KMS-11 (cell line): ENCODE results near the gene BRAF.
"Not testable (repeated sequence)": the region's sequence is repeated elsewhere in the genome, so short reads cannot be mapped to it uniquely, and the experiment has no call there.

Experiments
- H2AFZ ChIP-seq: fragments of 200-600 bp; sonication (generic); 2 replicates; pipeline ENCODE4 v1.6.1; 2016; ENCODE audit warnings: antibody characterized with exemption, mixed run types, low read depth
- H3K27ac ChIP-seq: fragments of 200-600 bp; sonication (generic); 2 replicates; pipeline ENCODE4 v1.6.1; 2016; ENCODE audit warnings: mild to moderate bottlenecking, mixed run types
- H3K27me3 ChIP-seq: fragments of 200-600 bp; sonication (generic); 2 replicates; pipeline ENCODE4 v1.6.1; 2017; ENCODE audit warnings: mild to moderate bottlenecking, low read depth, mixed run types, moderate library complexity; ENCODE audit not compliant: insufficient read depth
- H3K36me3 ChIP-seq: fragments of 200-600 bp; sonication (generic); 2 replicates; pipeline ENCODE4 v1.6.1; 2017; ENCODE audit warnings: mild to moderate bottlenecking, mixed run types; ENCODE audit not compliant: insufficient read depth
- H3K4me1 ChIP-seq: fragments of 200-600 bp; sonication (generic); 2 replicates; pipeline ENCODE4 v1.6.1; 2016; ENCODE audit warnings: mild to moderate bottlenecking, low read depth, mixed run types; ENCODE audit not compliant: poor library complexity, severe bottlenecking
- H3K4me2 ChIP-seq: fragments of 200-600 bp; sonication (generic); 2 replicates; pipeline ENCODE4 v1.7.0; 2016; ENCODE audit warnings: mild to moderate bottlenecking, mixed run types
- H3K4me3 ChIP-seq: fragments of 200-600 bp; sonication (generic); IDR thresholded peaks from 2 replicates; pipeline ENCODE4 v1.6.1; 2017; ENCODE audit warnings: low read depth, low read length, mixed read lengths; ENCODE audit not compliant: insufficient read depth
- H3K79me2 ChIP-seq: fragments of 200-600 bp; sonication (generic); 2 replicates; pipeline ENCODE4 v1.6.1; 2016; ENCODE audit warnings: low read depth, mixed run types; ENCODE audit not compliant: insufficient read depth
- H3K9ac ChIP-seq: fragments of 200-600 bp; sonication (generic); 2 replicates; pipeline ENCODE4 v1.6.1; 2016; ENCODE audit warnings: mild to moderate bottlenecking, mixed run types
- H4K20me1 ChIP-seq: fragments of 200-600 bp; sonication (generic); 2 replicates; pipeline ENCODE4 v1.6.1; 2016; ENCODE audit warnings: mild to moderate bottlenecking, mixed run types; ENCODE audit not compliant: insufficient read depth
- CTCF ChIP-seq: fragments of 200-600 bp; sonication (generic); conservative IDR thresholded peaks from 2 replicates; pipeline ENCODE4 v1.6.1; 2017; ENCODE audit warnings: low read depth, mild to moderate bottlenecking, antibody characterized with exemption, low read length, moderate library complexity, mixed read lengths

Gene BRAF

GRCh38 chr7:140914083-140914482, 10.6 kb downstream of the BRAF start:
- H3K79me2 ChIP-seq = peaks cover 93% of the 10 kb centered on the region
- no peak overlapping the region for H3K9ac ChIP-seq
- no peak overlapping the region for H3K27ac ChIP-seq
- H3K4me2 ChIP-seq = no peak overlapping the region
- H3K4me1 ChIP-seq = no peaks in the 10 kb centered on the region
- H3K4me3 ChIP-seq = no peak overlapping the region
- no peak for TF ChIP-seq CTCF
- H3K36me3 ChIP-seq = no peaks in the 10 kb centered on the region; the same call in 1 of the 2 replicates
- H4K20me1 ChIP-seq = peaks cover 21% of the 10 kb centered on the region; the same call in 1 of the 2 replicates
- no peaks in the 10 kb centered on the region; the same call in 1 of the 2 replicates for H3K27me3 ChIP-seq
- H2AFZ ChIP-seq = no peak overlapping the region

GRCh38 chr7:140913596-140913928, 11.2 kb downstream of the BRAF start:
- H2AFZ ChIP-seq, H3K27me3 ChIP-seq, H3K27ac ChIP-seq, H3K4me2 ChIP-seq, H3K36me3 ChIP-seq, H3K9ac ChIP-seq, H3K4me1 ChIP-seq, H3K4me3 ChIP-seq: not testable (repeated sequence)
- Histone ChIP-seq H3K79me2 (peaks cover 95% of the 10 kb centered on the region), H4K20me1 (peaks cover 22% of the 10 kb centered on the region; the same call in 1 of the 2 replicates)

- H3K9ac ChIP-seq = no peak overlapping the region
- no peak overlapping the region for H3K27ac ChIP-seq
- H3K79me2 ChIP-seq = peaks cover 87% of the 10 kb centered on the region
- H3K4me1 ChIP-seq = peaks cover 11% of the 10 kb centered on the region
- H4K20me1 ChIP-seq = peaks cover 22% of the 10 kb centered on the region; the same call in 1 of the 2 replicates
- H3K27me3 ChIP-seq = no peaks in the 10 kb centered on the region; the same call in 1 of the 2 replicates
- H3K4me3 ChIP-seq = no peak overlapping the region
- H3K4me2 ChIP-seq = no peak overlapping the region
- no peak overlapping the region for H2AFZ ChIP-seq
- H3K36me3 ChIP-seq = no peaks in the 10 kb centered on the region; the same call in 1 of the 2 replicates
- no peak for TF ChIP-seq CTCF
Observed at GRCh38 chr7:140911746-140912145, 13.0 kb downstream of the BRAF start.

GRCh38 chr7:140909476-140910161, 15.1 kb downstream of the BRAF start:
- Histone ChIP-seq H3K4me3 (no peak overlapping the region), H3K9ac (no peak overlapping the region), H3K27ac (no peak overlapping the region), H3K4me1 (peaks cover 11% of the 10 kb centered on the region), H2AFZ (no peak overlapping the region), H3K36me3 (no peaks in the 10 kb centered on the region; the same call in 1 of the 2 replicates), H4K20me1 (peaks cover 22% of the 10 kb centered on the region; the same call in 1 of the 2 replicates), H3K4me2 (no peak overlapping the region), H3K79me2 (peaks cover 83% of the 10 kb centered on the region), H3K27me3 (no peaks in the 10 kb centered on the region; the same call in 1 of the 2 replicates)
- no peak for TF ChIP-seq CTCF

- H3K79me2 ChIP-seq = peaks cover 82% of the 10 kb centered on the region
- H3K4me2 ChIP-seq = no peak overlapping the region
- H3K27ac ChIP-seq = no peak overlapping the region
- no peaks in the 10 kb centered on the region for H3K27me3 ChIP-seq
- no peaks in the 10 kb centered on the region; the same call in 1 of the 2 replicates for H3K36me3 ChIP-seq
- peaks cover 19% of the 10 kb centered on the region for H3K4me1 ChIP-seq
- H3K9ac ChIP-seq = no peak overlapping the region
- peaks cover 20% of the 10 kb centered on the region; the same call in 1 of the 2 replicates for H4K20me1 ChIP-seq
- H3K4me3 ChIP-seq = no peak overlapping the region
- H2AFZ ChIP-seq = no peak overlapping the region
- TF ChIP-seq CTCF = no peak
Observed at GRCh38 chr7:140908361-140908760, 16.4 kb downstream of the BRAF start.
